ENCODE data around the gene KMT2C.

KMT2C gene

DNA sequence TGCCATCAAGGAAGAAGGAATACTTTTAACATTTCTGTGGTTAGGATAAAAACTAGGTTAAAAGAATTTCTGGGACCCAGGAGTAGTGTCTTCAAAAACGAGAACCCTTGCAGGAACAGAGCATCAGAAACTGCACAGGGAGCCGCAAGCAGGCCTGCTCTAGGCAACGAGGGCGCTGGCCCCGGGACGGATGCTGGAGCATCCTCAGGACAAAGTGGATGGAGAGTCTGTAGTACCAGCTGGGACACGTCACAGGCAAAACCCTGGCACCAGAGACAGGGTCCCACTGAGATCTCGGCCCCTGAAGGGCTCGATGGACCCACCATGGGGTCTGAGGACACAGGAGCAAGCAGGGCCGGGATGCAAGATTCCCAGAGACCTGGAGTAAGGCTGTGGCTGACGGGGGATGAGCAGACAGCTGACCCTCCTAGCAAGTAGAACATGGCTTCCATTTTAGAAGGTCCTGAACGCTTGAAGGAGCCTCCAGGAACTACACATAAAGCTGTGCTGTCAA is 303.8 kb downstream of the KMT2C start:
- DNase-seq, result no peak

- DNase-seq, result no peak
Observed at GRCh38 chr7:152130658-152131590, 304.9 kb downstream of the KMT2C start.

DNA sequence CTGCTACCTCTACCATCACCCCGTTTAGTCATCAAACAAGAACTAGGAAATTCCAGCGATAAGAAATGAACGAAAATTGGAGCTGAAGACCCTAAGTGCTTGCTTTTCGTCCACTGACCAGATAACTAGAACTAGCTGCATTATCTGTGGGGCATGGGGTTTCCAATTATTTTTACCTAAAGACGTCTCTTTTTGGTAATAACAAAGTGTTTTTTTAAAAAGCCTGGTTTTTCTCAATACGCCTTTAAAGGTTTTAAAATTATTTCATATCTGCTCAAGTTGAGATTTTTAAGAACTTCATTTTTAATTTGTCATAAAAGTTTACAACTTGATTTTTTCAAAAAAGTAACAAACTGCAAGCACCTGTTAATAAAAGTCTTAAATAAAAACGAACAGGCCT is 306.1 kb downstream of the KMT2C start:
- DNase-seq, result no peak

DNA sequence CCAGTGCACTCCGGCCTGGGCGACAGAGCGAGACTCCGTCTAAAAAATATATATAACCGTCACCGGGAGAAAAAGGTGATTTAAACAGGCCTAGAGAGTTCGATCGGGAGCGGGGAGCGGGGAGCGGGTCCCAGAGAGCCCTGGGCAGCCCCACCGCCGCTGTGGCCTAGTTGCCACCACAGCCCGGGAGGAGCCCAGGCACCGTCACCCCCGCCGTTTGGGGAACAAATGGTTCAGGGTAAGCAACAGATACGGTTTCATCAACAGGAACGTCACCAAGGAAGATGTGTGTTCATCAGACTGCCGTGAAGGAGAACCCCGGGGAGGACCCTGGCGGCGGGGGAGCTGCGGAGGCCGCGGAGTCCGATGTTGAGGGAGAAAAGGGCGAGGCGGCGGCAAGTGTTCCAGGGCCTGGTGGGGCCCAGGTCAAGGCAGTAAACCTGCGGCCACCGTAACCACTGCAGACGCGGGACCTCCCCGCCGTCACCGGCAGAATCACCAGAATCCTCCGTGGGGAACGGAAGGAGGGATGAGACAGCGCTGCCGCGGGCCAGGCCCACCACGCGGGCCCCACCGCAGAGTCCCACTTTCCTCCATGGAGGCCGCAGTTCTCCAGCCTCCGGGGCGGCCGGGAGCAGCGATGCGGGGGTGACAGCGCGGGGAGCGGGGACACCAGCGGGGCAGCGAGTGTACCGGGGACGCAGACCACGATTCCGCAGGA is 306.9 kb downstream of the KMT2C start:
- no peak for DNase-seq

GRCh38 chr7:152128252-152128651 is 307.6 kb downstream of the KMT2C start:
- no peak for DNase-seq

DNA sequence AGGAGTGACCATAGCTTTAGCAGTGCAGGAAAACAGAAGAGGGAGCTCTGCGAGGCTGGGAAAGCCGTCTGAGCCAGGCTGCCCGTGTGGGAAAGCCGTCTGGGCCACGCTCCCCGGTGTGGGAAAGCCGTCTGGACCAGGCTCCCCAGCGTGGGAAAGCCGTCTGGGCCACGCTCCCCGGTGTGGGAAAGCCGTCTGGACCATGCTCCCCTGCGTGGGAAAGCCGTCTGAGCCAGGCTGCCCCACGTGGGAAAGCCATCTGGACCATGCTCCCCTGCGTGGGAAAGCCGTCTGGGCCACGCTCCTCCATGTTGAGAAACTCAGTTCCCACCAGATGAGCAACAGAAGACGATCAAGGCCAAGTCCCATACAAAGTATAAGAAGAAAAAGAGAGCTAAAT is 308.6 kb downstream of the KMT2C start:
- DNase-seq, result no peak

GRCh38 chr7:152126741-152127140 is 309.1 kb downstream of the KMT2C start:
- no peak for DNase-seq

GRCh38 chr7:152122540-152122939 is 313.3 kb downstream of the KMT2C start:
- DNase-seq, result no peak

- DNase-seq, result no peak
Observed at GRCh38 chr7:152121432-152121831, 314.4 kb downstream of the KMT2C start.

GRCh38 chr7:152120776-152121175 is 315.0 kb downstream of the KMT2C start:
- no peak for DNase-seq

- no peak for DNase-seq
Observed at GRCh38 chr7:152120210-152120609, 315.6 kb downstream of the KMT2C start.

DNA sequence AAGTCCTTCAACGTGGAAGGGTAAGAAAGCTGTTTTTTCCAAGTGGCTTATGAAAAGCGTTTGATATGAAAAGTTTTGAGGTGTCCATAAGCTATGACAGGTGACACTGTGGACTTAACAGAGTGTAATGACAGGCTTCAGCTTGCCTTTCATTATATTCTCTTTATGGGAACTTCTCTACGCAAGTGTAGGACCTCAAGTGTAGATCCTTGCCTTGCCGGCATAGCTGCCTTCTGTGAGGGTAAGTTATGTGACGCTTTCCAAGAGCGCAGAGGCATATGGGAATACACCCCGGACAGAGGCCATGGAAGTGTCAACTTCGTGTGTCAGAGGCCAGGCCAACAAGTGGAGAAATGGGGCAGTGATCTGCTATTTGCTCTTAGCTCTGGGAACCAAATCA is 318.4 kb downstream of the KMT2C start:
- DNase-seq, result no peak

GRCh38 chr7:152115021-152115718 is 320.6 kb downstream of the KMT2C start:
- no peak for DNase-seq

GRCh38 chr7:152112829-152113228 is 323.0 kb downstream of the KMT2C start:
- no peak for DNase-seq

DNA sequence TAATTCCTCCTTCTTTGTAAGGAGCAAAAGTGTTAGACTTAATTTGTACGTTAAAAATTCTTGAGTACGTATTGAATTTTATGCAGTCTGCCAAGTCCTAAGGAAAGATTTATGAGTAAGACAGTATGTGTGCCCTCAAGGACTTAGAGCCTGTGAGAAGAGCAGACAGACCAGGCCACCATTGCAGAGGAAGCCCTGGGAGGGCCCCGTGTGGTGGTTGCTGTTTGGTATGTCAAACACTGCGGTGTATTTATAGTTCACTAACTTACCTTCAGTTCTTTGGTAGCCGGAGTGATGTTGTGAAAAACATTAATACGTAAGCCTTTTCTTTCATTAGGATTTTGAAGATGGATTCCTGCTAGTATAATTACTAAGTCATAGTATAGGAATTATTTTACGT is 327.4 kb downstream of the KMT2C start:
- no peak for DNase-seq

GRCh38 chr7:152107945-152108344 is 327.9 kb downstream of the KMT2C start:
- DNase-seq, result no peak

DNA sequence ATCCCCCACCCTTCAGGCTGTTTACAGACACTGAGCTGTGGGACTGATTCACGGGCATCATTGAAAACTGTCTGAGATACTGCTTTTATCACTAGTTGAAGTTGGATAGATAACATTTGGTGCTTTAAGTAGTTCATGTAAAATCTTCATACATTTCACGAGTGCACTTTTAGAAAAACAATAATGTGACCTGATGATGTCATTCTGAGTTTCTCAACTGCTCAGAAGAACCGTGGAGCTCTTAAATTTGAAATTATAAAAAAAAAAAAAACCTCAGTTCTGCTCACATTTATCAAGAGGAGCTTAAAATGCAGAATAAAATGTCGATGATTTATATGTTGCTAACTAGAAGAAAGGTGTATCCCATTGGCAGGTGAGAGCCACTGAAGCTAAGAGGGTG is 328.8 kb downstream of the KMT2C start:
- DNase-seq, result no peak

DNA sequence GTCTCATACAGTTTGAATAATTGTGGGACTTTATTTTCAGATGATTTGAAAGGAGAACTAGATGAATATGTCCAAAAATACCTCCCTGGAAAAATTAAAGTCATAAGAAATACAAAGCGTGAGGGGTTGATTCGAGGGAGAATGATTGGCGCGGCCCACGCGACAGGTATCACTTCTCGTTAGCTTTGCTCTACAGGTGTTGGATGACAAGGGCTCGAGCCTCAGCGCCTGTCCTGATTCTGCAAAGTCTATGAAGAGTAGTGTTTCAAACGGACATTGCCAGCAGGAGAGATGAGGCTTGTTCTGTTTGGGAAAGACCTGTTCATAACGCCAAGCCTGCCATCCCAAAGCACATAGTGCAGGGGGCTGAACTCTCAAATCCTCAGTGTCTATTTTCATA is 330.6 kb downstream of the KMT2C start:
- no peak for DNase-seq

DNA sequence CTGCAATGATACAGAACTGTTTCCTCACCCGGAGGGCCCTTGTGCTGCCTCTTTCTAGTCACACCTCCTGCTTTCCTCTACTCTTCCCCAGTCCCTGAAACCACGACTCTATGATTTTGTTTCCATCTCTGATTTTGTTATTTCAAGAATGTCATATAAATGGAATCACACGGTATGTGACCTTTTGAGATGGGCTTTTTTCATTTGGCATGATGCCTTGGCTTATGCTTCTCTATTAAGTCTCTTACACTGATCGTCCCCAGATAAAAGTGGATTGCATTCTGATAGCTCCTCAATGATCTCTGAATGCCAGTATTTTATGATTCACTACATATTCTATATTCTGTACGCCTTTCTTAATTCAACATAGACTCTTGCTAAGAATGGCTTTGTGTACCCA is 332.1 kb downstream of the KMT2C start:
- no peak for DNase-seq

- DNase-seq, result no peak
Observed at GRCh38 chr7:152103066-152103465, 332.7 kb downstream of the KMT2C start.

GRCh38 chr7:152097330-152097729 is 338.5 kb downstream of the KMT2C start:
- no peak for DNase-seq

DNA sequence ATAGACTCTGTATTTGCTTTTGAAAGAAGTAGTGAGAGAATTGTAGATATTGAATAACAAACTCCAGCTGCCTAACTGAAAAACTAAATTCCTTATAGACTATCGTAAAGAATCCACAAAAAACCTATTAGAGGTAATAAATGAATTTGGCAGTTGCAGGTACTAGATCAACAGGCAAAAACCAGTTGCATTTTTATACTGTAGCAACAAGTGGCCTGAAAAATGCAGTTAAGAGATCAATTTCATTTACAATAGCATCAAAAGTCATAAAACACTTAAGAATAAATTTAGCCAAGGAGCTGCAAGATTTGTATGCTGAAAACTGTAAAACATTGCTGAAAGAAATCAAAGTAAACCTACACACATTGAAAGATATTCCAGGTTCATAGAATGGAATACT is 340.0 kb downstream of the KMT2C start:
- no peak for DNase-seq

DNA sequence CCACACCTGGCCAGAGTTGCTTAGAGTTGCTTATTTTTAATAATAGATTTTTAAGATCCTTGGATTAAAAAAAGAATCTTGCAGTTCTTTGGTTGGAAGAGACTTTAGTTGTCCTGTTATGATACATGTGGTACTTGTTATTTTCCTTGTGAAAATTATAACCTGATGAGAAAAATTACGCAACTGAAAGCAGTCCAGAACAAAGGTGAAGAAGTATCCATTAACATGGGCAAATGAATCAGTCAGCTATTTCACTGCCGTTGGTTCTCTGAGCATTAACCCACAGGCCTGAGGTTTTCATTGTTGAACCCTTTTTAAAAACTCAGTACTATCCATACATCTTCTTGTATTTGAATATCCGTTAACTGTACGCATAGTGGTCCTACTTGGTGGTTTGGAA is 342.1 kb downstream of the KMT2C start:
- DNase-seq, result no peak

Measured in activated CD8-positive, alpha-beta memory T cell treated with anti-CD3 and anti-CD28 coated beads, Interleukin-2, amount 50 U/mL, for 4 hours (primary cell).